Measurements from ENCODE around the gene RASGEF1C.
"Not testable (repeated sequence)": the region's sequence is repeated elsewhere in the genome, so short reads cannot be mapped to it uniquely, and the experiment has no call there.

RASGEF1C gene

DNA sequence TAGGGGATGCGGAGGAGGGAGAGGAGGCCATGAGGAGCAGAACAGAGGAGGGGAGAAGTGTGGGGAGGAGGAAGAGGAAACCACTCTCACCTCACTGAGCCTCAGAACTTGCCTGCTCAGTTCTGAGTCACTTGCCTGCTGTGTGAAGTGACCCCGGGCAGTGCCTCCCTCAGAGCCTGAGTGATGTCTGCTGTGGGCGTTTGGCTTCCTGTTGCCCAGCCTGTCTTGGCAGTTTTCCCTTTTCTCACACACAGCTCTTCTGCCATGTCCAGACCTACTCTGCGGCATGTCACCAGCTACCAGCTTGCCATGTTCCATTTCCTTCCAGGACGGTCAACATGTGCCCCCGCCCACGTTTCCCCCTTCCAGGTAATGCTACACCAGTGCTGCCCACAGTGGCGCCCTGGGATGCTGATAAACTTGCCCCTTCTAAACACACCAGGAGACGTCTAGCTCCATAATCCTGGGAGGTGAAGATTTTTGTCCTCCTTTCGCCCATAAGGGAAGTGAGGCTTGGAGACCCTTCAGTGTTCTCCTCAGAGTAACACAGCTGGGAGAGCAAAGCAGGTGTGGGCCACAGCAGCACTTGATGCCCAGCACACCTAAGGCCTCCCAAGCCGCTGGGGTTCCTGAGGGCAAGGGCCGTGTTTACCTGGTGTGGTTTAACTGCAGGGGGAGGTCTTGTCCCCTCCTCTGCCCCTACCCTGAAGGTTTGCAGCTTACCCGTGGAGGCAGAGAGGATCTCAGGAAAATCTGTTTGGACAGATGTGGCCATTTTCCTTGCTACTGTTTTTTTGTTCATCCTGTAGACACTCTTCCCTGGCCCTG, 73.7 kb downstream of the RASGEF1C start:
- no peak for FAIRE-seq

DNA sequence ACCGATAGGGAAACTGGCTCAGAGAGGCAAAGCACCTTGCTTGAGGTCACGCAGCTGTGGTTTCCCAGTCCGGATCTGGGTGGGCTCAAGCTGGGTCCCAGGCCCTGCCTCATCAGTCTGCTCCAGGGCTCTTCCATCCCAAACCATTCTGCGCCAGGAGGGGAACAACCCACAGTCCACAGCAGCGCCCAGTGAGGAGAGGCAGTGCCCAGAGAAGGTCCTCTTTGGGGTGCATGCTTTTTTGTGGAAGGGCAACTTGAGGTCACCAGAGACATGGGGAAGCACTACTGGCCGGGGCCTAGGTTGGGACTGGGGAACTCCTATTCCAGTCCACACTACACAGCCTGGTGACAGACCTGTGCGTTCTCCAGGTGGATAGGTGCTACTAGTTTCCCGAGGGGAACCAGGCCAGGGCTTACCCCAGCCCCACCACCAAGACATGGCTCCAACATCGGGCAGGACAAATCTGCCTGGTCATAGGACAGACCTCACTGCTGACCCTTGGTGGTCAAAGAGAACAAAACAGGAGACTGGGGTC, 75.0 kb downstream of the RASGEF1C start:
- FAIRE-seq: no peak

DNA sequence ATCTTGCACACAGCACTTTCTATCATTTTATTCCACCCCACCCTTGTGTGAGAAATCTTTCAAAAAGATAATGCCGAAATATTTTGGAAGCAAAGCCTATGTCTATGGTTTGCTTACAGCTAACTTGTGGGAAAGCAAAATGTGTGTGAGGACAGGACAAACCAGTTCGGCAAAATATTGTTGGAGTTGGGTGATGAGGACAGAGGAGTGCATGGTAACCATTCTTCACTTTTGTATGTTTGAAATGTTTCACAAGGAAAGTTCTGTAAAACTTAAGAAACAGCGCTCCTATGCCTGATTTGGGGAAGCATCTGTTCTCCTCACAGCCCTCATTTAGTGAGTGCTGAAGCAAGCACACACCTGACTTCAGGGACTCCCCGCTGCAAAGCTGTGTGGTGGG, 75.5 kb downstream of the RASGEF1C start:
- FAIRE-seq: no peak

DNA sequence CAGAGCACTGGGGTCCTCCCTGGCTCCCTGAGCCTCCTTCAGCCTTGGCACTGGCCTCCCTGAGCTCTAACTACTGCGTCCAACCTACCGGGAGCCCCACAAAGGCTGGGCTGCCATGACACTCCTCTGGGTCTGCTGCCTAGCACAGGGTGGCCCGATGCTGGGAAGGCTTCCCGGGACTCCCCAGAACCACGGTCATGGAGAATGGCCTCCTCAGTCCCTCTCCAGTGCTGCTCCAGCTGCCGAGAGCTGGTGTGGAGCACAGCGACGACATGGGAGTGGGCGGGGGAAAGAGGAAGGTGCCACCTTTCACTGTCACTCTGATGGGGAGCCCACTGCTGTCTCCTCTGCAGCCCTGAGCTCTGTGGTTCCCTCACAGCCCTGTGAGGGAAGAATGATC, 76.0 kb downstream of the RASGEF1C start:
- FAIRE-seq: no peak

DNA sequence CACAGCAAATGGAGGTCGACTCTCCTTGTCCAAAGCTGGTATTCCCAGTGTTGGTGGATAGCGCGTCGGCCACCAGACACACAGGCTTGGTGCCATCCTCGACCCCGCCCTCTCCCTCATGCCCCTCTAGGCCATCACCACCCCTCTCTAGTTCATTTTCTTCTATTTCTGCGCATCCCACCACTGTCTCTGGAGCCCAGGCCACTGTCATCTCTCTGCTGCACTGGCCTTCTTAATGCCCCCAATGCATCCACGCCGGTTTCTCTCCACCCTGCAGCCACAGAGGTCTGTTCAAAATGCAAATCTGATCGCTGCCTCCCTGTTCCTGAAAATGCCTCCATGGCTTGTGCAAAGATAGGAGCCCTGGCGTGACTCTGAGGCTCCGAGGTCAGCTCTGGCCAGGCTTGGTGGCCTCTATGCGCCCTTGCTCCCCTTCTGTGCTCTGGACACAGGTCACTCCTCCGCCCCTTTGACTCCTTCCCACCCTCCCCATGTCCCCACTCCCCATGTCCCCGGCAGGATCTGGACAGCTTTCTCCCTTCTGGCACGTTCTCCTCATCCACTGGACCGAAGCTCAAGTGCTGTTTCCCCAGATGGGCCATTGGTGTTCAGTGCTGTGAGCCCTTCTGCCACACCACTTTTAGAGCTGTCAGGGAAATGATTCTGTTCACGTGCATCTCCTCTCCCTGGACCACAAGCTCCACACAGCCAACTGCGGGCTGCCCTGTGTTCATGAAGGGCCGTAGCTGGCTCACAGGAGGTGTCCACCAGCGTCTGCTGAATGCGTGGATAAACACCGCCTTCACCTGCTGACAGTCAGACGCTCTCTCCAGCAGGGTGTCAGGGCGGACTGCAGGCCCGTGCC, 77.9 kb downstream of the RASGEF1C start:
- FAIRE-seq: no peak

DNA sequence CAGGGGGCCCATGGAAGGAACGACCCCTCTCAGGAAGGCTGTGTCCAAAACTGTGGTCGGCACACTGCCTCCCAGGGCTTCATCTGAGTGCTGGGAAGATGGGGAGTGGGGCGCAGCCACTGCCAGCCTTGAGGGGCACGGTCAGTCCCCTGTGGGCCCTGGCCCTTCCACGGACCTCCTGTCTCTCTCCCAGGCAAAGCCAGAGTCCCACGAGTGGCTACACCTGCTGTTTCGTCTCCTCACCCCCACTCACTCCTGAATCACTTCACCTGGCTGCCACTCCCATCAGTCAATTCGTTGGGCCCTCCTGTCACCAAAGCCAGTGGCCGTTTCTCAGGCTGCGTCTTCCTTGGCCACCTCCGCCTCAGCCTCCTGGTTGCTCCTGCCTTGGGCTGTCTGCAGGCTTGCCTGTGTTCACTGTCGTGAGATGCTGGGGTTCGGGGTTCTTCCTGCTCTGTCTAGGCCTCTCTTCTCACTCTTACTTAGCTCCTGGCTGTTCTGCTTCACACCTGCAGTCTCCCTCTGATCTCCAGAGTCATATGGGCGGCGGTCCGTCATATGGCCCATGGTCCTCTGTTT, 78.6 kb downstream of the RASGEF1C start:
- FAIRE-seq: no peak

DNA sequence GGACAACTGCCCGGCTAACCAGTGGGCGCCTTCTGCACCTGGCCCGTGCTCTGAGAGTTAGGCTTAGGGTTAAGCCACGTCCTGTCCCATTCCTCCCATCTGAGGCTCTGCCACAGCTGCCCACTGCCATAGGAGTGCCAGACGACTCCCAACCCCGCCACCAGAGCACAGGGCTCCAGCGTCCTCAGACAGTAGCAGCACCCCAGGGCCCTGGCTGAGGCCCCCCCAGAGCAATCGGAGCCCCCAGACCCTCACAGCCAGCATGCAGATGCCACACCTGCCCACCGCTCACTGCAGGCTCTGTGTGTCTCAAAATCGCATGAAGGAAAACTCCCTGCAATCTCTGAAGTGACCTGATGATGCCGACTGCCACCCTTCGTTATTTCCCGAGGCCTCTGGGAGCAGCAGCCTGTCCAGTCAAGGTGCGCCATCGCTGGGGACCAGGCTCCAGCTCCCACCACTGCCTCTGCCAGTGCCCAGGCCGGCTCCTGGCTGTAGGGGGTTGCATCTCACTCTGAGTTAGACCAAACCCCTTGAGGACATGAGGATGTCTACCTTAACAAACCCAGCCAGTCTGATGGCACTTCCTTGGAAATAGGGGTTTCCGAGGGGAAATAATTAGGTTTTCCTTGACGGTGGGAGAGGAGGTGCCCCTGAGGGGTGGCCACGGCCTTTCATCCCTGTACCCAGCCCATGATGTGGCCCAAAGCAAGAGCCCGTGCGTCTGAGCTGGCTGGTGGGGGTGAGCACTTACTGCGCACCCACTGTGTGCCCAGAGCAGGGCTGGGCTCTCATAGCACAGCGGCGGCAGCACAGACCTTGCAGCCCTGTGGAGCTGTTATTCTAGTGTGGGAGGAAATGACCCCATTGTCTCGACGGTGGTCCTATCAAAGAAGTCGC, 79.5 kb downstream of the RASGEF1C start:
- FAIRE-seq: no peak

DNA sequence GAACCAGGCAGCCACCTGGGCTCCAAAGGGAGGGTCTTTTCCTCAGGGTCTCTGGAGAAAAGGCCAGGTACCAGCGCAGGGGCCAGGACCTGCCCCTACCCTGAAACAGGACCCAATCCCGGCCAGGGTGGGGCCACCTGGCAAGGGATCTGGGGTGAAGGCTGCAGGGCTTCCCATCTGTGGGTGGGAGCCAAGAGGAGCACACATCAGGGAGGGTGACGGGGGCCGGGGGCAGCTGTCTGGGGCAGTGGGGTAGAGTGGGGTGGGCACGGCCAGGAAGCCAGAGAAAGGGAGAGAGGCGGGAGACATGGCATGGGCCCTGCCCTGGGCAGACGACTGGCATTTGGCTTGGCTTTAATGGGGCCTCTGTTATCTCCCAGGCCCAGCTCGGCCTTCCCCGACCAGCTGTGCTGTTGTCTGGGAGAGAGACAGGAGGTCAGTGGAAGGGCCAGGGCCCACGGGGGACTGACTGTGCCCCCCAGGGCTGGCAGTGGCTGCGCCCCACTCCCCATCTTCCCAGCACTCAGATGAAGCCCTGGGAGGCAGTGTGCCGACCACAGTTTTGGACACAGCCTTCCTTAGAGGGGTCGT, 80.2 kb downstream of the RASGEF1C start:
- FAIRE-seq: no peak

DNA sequence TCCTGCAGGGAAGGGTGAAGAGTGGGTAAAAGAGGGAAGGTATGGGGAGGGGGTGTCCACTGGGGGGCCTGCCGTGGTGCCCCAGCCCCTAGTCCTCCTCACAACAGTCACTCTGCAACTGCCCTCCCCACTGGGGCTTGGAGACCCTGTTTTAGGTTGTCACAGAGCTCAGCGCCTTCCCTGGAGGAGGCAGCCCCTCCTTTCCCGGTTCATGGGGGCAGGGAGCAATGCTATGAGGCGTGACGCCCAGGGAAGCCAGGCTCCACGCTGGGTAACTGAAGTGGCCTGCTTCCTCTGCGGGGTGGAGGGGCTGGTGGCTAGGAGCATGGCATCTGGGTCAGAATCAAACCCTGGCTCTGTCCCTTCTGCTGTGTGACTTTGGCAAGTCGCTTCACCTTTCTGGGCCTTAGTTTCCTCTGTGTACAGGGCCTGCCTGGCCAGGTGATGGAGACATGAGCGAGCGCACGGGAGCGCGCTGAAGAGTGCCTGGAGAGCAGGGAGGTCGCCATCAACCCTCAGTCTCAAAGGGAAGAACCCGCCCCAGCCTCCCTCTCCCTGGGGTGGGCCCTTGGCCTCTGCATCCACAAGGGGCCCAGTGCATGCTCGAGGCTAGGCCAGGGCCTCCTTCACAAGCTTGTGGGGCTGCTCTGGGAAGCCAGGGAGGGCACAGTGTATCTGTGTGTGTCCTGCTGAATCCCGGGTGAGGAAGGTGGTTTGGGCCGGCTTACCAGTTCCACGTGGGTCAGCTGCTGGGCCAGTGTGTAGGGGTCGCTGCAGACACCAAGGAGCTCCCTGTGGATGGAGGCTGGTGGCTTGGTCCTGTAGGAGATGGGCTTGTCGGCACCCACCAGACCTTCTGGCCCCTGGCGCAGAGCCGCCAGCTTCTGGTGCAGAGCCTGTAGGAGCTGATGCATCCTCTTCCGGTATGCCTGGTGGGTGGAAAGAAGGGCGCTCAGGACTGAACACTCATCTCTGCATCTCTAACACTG, 81.0 kb downstream of the RASGEF1C start:
- FAIRE-seq: no peak

DNA sequence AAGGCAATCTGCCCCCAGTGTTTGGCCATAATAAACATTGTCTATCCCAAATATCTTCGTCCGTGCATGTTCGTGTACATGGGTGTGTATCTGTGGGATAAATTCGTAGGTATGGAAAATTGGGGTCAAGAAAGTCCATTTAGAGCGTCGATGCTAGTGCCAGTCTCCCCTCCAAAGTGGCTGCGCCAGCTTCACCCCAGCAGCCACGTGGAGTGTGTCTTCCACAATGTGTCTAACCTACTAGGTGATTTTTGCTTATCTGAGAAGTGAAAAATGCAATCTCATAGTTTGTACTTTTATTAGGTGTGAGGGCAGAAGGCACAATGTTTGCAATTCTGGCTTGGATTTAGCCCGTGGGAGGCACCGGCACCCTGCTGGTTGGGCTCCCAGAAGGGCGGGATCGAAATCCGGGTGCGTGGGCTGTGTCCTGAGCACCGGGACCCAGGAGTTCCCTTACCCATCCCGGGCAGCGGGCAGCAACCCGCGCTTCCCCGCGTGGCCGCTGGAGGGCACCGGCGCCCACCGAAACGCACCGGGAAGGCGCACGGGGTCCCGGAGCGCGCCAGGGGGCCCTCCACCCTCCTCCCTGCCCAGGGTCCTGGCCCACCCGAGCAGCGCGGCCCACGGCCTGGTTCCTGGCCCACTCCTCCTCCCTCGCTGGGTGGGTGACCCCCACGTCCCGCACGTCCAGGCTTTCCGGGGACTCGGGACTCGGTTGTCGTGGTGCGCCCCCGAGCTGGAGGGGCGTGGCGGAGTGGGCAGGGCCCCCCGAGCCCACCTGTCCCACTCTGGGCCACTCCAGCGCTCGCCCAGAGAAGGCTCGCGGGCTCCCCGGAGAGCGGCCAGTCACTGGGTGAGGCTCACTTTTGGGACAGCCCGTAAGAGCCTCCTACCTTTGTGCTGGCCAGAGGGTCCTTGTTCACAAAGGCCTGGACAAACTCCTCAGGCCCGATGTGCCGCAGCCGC, 82.0 kb downstream of the RASGEF1C start:
- FAIRE-seq: no peak

DNA sequence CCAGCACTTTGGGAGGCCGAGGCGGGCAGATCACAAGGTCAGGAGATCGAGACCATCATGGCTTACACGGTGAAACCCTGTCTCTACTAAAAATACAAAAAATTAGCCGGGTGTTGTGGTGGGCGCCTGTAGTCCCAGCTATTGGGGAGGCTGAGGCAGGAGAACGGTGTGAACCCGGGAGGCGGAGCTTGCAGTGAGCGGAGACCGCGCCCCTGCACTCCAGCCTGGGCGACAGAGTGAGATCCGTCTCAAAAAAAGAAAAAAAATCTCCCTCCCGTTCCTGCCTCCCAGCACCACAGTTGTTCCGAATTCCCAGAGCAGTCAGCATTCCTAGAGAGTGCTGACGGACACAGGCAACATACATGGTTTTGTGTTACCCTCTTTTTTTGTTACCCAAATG, 82.9 kb downstream of the RASGEF1C start:
- not testable (repeated sequence) for FAIRE-seq

DNA sequence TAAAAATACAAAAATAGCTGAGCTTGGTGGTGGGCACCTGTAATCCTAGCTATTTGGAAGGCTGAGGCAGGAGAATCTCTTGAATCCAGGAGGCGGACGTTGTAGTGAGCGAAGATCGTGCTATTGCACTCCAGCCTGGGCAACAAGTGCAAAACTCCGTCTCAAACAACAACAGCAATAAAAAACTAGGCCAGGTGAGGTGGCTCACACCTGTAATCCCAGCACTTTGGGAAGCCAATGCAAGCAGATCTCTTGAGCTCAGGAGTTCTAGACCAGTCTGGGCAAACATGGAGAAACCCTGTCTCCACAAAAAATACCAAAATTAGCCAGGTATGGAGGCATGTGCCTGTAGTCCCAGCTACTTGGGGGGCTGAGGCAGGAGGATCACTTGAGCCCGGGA, 84.3 kb downstream of the RASGEF1C start:
- not testable (repeated sequence) for FAIRE-seq

DNA sequence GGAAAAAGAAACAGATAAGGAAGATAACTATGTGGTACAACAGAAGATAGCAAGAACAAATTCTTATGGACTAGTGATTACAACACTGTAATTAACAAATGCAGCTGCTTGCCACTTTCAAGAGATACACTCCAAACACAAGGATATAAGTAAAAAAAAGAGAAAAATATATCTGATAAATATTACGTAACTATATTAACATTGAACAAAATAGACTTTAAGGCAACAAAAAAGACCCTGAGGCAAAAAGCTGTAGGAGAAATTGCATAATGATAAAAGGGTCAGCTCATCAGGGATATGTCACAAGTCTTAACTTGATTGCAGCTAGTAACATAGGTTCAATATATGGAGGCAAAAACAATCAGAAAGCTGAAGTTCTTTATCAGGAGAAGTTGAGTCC, 86.1 kb downstream of the RASGEF1C start:
- FAIRE-seq: no peak

DNA sequence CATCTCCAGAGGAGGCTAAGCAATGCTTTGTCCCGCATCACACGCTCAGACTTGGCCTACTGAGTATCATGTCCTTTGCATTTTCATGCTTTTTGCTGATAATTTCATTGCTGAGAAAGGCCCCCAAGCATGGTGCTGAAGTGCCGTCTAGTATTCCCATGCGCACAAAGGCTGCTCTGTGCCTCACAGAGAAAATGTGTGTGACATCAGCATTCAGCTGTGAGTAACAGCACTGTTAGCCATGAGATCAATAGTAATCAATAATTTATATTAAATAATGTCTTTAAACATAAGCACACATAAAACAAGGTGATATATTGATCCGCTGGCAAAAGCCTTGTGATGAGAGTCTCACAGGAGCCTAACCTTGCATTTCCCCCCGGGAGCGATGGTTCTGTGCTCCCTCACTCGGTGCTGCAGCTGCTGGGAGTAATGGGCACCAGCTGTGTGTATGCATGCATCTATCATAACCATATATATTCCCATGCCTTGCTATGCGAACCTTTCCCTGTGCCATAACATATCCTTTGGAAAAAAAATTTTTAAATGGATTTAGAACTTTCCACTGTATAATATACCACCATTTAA, 87.1 kb downstream of the RASGEF1C start:
- no peak for FAIRE-seq

DNA sequence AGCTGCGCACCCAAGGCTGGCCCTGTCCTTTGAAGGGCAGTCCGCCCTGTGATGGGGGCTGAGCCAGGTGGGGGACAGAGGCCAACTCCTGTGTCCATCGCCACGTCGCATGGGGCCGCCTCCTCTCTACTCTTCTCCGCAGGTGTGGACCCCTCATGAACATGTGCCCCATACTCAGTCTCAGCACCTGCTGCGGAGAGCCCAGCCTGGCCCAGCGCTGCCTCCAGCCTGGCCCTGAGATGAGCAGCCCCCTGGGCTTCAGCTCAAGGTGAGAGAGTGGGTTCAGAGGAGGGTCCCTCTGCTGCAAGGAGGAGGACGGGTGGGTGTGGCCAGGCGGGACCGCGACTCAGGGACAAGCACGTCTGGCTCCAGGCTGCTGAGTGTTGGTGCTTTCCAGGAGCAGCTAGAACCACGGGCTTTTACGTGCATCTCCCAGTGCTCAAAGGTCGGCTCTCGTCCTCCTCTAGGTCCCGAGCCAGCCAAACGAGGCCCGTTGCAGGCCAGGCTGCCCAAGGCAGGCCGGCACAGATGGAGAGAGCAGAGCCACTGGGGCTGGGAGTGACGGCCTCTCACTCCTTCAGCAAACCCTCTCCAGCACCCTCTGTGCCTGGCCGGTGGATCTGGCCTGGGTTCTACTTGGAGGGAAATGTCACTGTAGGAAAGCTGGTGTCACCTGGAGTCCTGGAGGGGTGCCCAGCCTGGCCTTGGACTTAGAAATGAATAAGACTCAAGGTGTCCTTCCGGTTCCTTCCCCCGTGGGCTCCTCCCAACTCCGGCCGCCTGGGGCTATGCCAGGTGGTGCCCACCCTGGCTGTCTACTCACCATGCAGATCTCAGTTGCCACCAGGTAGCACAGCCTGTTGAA, 88.5 kb downstream of the RASGEF1C start:
- no peak for FAIRE-seq

DNA sequence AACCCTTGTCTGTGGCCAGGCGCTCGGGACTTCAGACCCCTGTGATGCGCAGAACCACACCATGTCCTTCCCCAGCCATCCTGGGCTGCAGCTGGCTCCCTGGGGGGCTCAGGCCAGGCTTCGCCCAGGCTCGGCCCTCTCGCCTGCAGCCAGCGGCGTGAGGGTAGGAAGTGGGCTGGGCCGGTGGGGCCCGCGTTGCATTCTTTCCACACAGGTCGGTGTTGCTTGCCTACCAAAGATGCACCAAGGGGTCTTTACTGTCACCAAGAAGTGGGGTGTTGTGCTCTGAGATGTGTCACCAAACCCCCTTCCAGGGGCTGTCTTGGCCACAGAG, 89.1 kb downstream of the RASGEF1C start:
- no peak for FAIRE-seq

DNA sequence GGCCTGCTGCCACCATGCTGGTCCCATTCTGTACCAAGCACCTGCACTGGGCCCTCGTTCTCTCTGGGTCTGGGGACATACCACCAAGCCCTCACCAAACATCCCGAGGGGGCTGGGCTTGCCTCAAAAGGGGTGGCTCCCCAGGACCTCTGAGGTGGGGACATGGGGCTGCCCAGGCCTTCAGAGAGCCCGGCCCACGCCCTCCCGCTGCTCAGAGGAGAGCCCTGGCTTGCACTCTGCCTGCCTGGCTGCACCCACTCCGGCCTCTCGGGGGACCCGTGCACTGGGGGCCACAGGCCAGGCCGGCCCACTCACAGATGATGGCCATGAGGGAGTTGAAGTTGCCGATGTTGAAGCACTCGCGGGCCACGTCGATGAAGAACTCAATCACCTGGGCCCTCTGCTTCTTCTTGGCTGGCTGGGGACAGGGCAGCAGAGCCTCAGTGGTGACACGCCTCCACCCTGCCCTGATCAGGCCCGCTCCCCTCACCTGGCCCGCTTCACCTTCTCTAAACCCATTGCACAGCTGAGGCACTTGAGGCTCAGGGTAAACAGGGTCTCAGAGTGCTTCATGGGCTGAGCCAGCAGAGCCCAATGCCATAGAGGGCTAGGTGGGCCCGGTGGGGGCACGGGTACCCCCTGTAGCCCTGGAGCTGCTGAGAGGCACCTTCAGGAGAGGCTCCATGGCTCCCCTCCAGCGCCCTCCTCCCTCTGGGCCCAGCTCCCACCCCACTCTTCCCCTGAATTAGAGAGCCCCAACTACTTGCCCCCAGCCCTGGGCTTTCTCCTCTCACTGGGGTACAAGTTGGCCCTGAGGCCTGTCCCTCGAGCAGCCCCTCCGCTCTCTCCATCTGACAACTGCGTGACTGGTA, 89.7 kb downstream of the RASGEF1C start:
- FAIRE-seq: no peak

Data from colon (tissue), 2 donors.